IPS DF 4.7 (cell line): ENCODE results near the gene SEMA3A.
"Not testable (repeated sequence)": the region's sequence is repeated elsewhere in the genome, so short reads cannot be mapped to it uniquely, and the experiment has no call there.

Source experiments
- DNase-seq: peaks from one replicate; pipeline ENCODE4 v3.0.0-alpha.2; 2013; ENCODE audit warnings: low spot score; ENCODE audit errors: extremely low read depth

The SEMA3A gene

GRCh38 chr7:84154991-84155781 lies 39.4 kb downstream of the SEMA3A start:
- no peak for DNase-seq

GRCh38 chr7:84152995-84153394 lies 41.6 kb downstream of the SEMA3A start:
- DNase-seq: no peak

GRCh38 chr7:84150370-84150769 lies 44.2 kb downstream of the SEMA3A start:
- not testable (repeated sequence) for DNase-seq

- DNase-seq: no peak
Measured at GRCh38 chr7:84149573-84149972, 45.0 kb downstream of the SEMA3A start.

GRCh38 chr7:84145892-84146291 lies 48.7 kb downstream of the SEMA3A start:
- DNase-seq: no peak

- no peak for DNase-seq
Measured at GRCh38 chr7:84144935-84145334, 49.7 kb downstream of the SEMA3A start.

GRCh38 chr7:84144480-84144879 lies 50.1 kb downstream of the SEMA3A start:
- DNase-seq: no peak

- DNase-seq: no peak
Measured at GRCh38 chr7:84142726-84143125, 51.9 kb downstream of the SEMA3A start.

- no peak for DNase-seq
Measured at GRCh38 chr7:84139986-84140729, 54.4 kb downstream of the SEMA3A start.

- no peak for DNase-seq
Measured at GRCh38 chr7:84138411-84138810, 56.2 kb downstream of the SEMA3A start.

GRCh38 chr7:84137812-84138211 lies 56.8 kb downstream of the SEMA3A start:
- no peak for DNase-seq

- no peak for DNase-seq
Measured at GRCh38 chr7:84136809-84137208, 57.8 kb downstream of the SEMA3A start.

- no peak for DNase-seq
Measured at GRCh38 chr7:84136336-84136735, 58.3 kb downstream of the SEMA3A start.

GRCh38 chr7:84134169-84134568 lies 60.4 kb downstream of the SEMA3A start:
- DNase-seq: no peak

GRCh38 chr7:84125654-84126053 lies 68.9 kb downstream of the SEMA3A start:
- DNase-seq: no peak

- no peak for DNase-seq
Measured at GRCh38 chr7:84123965-84124547, 70.5 kb downstream of the SEMA3A start.

GRCh38 chr7:84122582-84123360 lies 71.8 kb downstream of the SEMA3A start:
- no peak for DNase-seq

- no peak for DNase-seq
Measured at GRCh38 chr7:84117304-84117703, 77.3 kb downstream of the SEMA3A start.

- DNase-seq: no peak
Measured at GRCh38 chr7:84113906-84114850, 80.4 kb downstream of the SEMA3A start.

- DNase-seq: no peak
Measured at GRCh38 chr7:84113286-84113685, 81.3 kb downstream of the SEMA3A start.
